ENCODE results near the gene SPAG16. TPM values are rescaled to one million over a fixed set of nuclear protein-coding genes. Genes with fewer than 3 reads are reported as not detected.

SPAG16 gene
- total RNA-seq, 4 donors from 2014 or later = 5.0 to 73.8 (median 21.6) TPM

DNA sequence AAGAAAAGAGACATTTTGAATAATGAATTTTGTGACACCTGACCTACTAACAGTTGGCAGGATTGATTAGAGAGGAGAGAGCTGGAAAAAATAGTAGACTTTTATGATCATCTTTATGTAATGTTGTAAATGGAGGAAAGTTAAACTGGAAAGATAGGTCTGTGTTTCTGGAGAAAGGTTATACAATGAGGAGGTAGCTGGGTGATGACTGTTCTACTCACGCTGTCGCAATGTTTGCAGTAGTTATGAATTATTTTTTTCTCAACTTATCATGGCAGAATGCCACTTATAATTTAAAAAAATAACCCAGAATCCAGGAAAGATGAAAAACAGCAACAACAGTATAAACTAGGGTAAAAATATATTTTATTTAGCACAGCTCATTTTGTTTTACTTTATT lies 364.9 kb downstream of the SPAG16 start:
- no peak for DNase-seq
- Histone ChIP-seq H3K9me3 (no peaks in the 10 kb centered on the region), H3K27ac (no peak overlapping the region), H3K36me3 (no peaks in the 10 kb centered on the region), H3K4me1 (no peaks in the 10 kb centered on the region), H3K27me3 (no peaks in the 10 kb centered on the region), H3K4me3 (no peak overlapping the region)
- no peak for TF ChIP-seq POLR2A (IDR thresholded peaks at IDR 0.05)
- TF ChIP-seq, protein P1, sequence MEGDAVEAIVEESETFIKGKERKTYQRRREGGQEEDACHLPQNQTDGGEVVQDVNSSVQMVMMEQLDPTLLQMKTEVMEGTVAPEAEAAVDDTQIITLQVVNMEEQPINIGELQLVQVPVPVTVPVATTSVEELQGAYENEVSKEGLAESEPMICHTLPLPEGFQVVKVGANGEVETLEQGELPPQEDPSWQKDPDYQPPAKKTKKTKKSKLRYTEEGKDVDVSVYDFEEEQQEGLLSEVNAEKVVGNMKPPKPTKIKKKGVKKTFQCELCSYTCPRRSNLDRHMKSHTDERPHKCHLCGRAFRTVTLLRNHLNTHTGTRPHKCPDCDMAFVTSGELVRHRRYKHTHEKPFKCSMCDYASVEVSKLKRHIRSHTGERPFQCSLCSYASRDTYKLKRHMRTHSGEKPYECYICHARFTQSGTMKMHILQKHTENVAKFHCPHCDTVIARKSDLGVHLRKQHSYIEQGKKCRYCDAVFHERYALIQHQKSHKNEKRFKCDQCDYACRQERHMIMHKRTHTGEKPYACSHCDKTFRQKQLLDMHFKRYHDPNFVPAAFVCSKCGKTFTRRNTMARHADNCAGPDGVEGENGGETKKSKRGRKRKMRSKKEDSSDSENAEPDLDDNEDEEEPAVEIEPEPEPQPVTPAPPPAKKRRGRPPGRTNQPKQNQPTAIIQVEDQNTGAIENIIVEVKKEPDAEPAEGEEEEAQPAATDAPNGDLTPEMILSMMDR (IDR thresholded peaks at IDR 0.05) = no peak
- intact Hi-C loops (cut with DNase I; ENCODE audit: low total_unique reads) = no loop called here

DNA sequence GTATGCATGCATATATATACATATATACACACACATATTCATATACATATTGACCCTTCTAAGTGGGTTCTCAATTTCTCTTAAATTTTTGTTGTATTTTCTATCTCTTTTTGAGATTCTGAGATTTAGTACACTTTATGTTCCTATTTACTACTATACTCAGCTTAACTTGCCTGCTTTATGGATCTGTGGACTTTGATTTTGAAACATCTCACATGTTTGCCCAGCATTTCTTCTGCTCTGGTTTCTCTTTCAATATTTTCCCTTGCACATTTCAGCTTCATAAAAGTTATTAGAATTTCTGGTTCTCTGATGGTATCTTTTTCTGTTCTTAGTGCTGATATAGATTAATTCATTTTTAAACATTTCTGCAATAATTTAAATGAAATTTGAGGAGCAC lies 380.6 kb downstream of the SPAG16 start:
- no peaks in the 10 kb centered on the region for H3K4me1 ChIP-seq
- H3K36me3 ChIP-seq = no peaks in the 10 kb centered on the region
- no peak overlapping the region for H3K27ac ChIP-seq
- intact Hi-C loops (cut with DNase I; ENCODE audit: low total_unique reads) = no loop called here
- no peaks in the 10 kb centered on the region for H3K27me3 ChIP-seq
- no peaks in the 10 kb centered on the region for H3K9me3 ChIP-seq
- no peak overlapping the region for H3K4me3 ChIP-seq
- no peak for DNase-seq
- no peak for TF ChIP-seq POLR2A (IDR thresholded peaks at IDR 0.05)
- TF ChIP-seq, protein P1 (IDR thresholded peaks at IDR 0.05) = no peak

DNA sequence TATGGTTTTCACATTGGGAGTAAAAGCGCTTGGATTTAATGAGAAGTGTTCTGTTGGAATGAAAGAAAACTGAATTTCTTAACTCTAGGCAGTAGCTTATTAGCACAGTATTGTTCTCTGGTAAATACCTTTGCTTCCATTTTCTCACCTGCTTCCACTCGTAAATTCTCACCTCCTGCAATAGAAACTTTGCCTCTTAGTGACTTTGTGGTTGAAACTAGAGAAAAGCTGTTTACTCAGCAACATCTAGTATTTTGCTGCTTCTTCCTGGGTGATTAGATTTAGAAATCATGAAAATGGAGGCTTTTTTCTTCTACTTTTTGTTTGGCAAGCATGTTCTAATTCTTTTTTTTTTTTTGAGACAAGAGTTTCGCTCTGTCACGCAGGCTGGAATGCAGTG lies 385.4 kb downstream of the SPAG16 start:
- H3K27ac ChIP-seq = no peak overlapping the region
- H3K4me3 ChIP-seq = no peak overlapping the region
- H3K36me3 ChIP-seq = no peaks in the 10 kb centered on the region
- H3K9me3 ChIP-seq = no peaks in the 10 kb centered on the region
- intact Hi-C loops (cut with DNase I; ENCODE audit: low total_unique reads) = no loop called here
- no peaks in the 10 kb centered on the region for H3K4me1 ChIP-seq
- no peak for DNase-seq
- H3K27me3 ChIP-seq = no peaks in the 10 kb centered on the region
- no peak for TF ChIP-seq POLR2A (IDR thresholded peaks at IDR 0.05)
- TF ChIP-seq, protein P1 (IDR thresholded peaks at IDR 0.05) = no peak

DNA sequence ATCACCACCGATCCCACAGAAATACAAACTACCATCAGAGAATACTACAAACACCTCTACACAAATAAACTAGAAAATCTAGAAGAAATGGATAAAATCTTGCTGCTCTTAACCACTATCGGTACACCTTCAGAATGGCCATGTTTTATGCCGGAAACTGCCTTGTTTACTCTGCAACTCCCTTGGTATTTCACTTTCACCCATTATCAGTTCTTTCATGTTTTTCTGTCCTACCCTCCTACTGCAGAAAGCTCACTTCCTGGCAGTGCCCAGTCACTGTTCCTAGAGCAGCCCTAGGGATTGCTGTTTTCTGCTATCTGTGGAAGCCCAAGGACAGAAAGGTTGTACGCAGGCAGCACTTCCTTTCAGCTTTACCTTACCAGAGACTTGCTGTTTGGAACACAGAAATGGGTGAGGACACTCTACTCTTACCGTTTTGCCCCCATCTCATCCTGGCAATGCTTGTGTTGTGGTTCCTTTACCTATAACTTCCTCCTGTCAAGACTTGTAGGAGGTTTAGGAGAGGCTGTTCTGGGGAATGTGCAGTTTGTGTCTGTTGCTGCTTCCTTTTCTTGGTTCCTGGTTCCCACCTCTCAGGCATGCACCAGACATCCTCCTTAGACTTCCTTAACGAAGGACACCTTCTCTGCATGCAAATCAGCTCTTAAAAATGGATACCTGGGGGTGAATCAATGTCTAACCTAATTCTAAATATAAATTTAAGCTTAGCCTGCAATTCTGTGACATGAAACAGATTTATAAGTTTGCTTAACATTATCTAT lies 394.4 kb downstream of the SPAG16 start:
- H3K4me1 ChIP-seq = no peaks in the 10 kb centered on the region
- H3K9me3 ChIP-seq = no peaks in the 10 kb centered on the region
- no peaks in the 10 kb centered on the region for H3K36me3 ChIP-seq
- H3K27me3 ChIP-seq = no peaks in the 10 kb centered on the region
- H3K4me3 ChIP-seq = no peak overlapping the region
- TF ChIP-seq, protein P1 (IDR thresholded peaks at IDR 0.05) = no peak
- TF ChIP-seq POLR2A (IDR thresholded peaks at IDR 0.05) = no peak
- H3K27ac ChIP-seq = no peak overlapping the region
- no peak for DNase-seq
- intact Hi-C loops (cut with DNase I; ENCODE audit: low total_unique reads) = no loop called here

DNA sequence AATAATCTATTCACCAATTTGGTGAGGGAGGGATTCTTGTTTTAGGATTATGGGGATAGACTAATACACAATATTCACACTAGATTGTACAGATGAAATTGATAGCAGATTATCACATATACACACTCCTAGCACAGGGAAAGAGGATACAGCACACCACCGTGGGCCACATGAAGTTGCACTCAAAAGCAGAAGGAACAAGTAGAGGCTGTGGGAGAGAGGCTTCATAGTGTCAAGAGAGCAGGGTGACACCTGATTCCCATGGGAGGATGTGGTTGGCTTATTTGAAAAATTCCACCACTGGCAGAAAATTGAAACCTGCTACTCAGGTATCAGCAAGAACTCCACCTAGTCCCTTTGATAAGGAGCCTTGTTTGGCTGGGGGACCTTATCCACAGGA lies 395.6 kb downstream of the SPAG16 start:
- Histone ChIP-seq H3K4me3 (no peak overlapping the region), H3K36me3 (no peaks in the 10 kb centered on the region), H3K27me3 (no peaks in the 10 kb centered on the region), H3K27ac (no peak overlapping the region), H3K9me3 (no peaks in the 10 kb centered on the region), H3K4me1 (no peaks in the 10 kb centered on the region)
- TF ChIP-seq POLR2A (IDR thresholded peaks at IDR 0.05) = no peak
- TF ChIP-seq, protein P1 (IDR thresholded peaks at IDR 0.05) = no peak
- intact Hi-C loops (cut with DNase I; ENCODE audit: low total_unique reads) = no loop called here
- no peak for DNase-seq
